ENCODE results near the gene CIC. TPM values are rescaled to one million over a fixed set of nuclear protein-coding genes. Genes with fewer than 3 reads are reported as not detected.

Gene CIC
- total and polyA plus RNA-seq, 2 of the 13 experiments (the other 11 are each of a cell fraction or from before 2014, with no cell fraction given), result 5.9 to 8.0 TPM

GRCh38 chr19:42268142-42268703 is 829 bp upstream of the CIC start (continued):
- TF ChIP-seq PATZ1 (CRISPR knock-in tag; IDR thresholded peaks at IDR 0.05), result peak; percentile 60
- TF ChIP-seq ZNF841 (CRISPR knock-in tag; IDR thresholded peaks at IDR 0.05; ENCODE audit: borderline replicate concordance), result no peak
- TF ChIP-seq POLR2AphosphoS5 (IDR thresholded peaks at IDR 0.05; ENCODE audit: low read depth, low read length), result 0 out of 2 replicates have a peak, but pooled peaks have one; percentile 17
- 0 out of 2 replicates have a peak, but pooled peaks have one; percentile 25 for TF ChIP-seq ZNF317 (CRISPR knock-in tag; IDR thresholded peaks at IDR 0.05)
- TF ChIP-seq FOXA3 (CRISPR knock-in tag; IDR thresholded peaks at IDR 0.05), result peak; percentile 69; the same call in 1 of the 2 replicates
- TF ChIP-seq SATB2 (CRISPR knock-in tag; IDR thresholded peaks at IDR 0.05), result no peak
- TF ChIP-seq TGIF2 (CRISPR knock-in tag; IDR thresholded peaks at IDR 0.05), result no peak
- peak; percentile 83 for TF ChIP-seq SAP130 (CRISPR knock-in tag; IDR thresholded peaks at IDR 0.05; ENCODE audit: low read depth)
- peak; percentile 8; the same call in 1 of the 2 replicates for TF ChIP-seq FOXO1 (CRISPR knock-in tag; IDR thresholded peaks at IDR 0.05)
- peak; percentile 71 for TF ChIP-seq ZNF574 (CRISPR knock-in tag; IDR thresholded peaks at IDR 0.05)
- TF ChIP-seq ZNF564 (CRISPR knock-in tag; IDR thresholded peaks at IDR 0.05), result no peak
- TF ChIP-seq ZNF891 (CRISPR knock-in tag; IDR thresholded peaks at IDR 0.05), result peak; percentile 72
- TF ChIP-seq JUND (CRISPR knock-in tag; IDR thresholded peaks at IDR 0.05), result peak; percentile 90
- no peak for TF ChIP-seq STAT5B (CRISPR knock-in tag; IDR thresholded peaks at IDR 0.05)
- no peak for TF ChIP-seq THAP7 (CRISPR knock-in tag; IDR thresholded peaks at IDR 0.05)
- TF ChIP-seq ZNF276 (CRISPR knock-in tag; IDR thresholded peaks at IDR 0.05; ENCODE audit: low read depth), result no peak
- no peak for TF ChIP-seq TBP (CRISPR knock-in tag; IDR thresholded peaks at IDR 0.05)
- 0 out of 2 replicates have a peak, but pooled peaks have one; percentile 32 for TF ChIP-seq HNF1B (CRISPR knock-in tag; IDR thresholded peaks at IDR 0.05)
